SK-N-SH (cell line): Measurements from ENCODE around the gene TANGO6. TPM values are rescaled to one million over a fixed set of nuclear protein-coding genes. Genes with fewer than 3 reads are reported as not detected.

ENCODE experiments used
- CTCF ChIA-PET: fragments of 300-600, 350-600 bp; formaldehyde crosslinking; extraction: SDS; loops from one replicate; lab custom pipeline; 2021; lab: Yijun Ruan, JAX
- POLR2A ChIA-PET: fragments of 350-600 bp; sonication (Branson Sonifier 250); formaldehyde crosslinking; extraction: SDS; loops from one replicate; lab custom pipeline; 2020; ENCODE audit warnings: antibody characterized with exemption, inconsistent platforms; lab: Yijun Ruan, JAX
- DNase-seq: peaks from one replicate; pipeline ENCODE4 v3.0.0; 2012
- H2AFZ ChIP-seq: fragments of 200-600 bp; sonication (generic); 2 replicates; pipeline ENCODE4 v1.8.1; 2016; ENCODE audit warnings: antibody characterized with exemption, mild to moderate bottlenecking, low read depth
- H3F3A ChIP-seq: fragments of 200-600 bp; sonication (generic); replicated peaks from 2 replicates; pipeline ENCODE3; 2016; ENCODE audit warnings: antibody characterized with exemption, mild to moderate bottlenecking; ENCODE audit not compliant: insufficient read depth
- H3K27ac ChIP-seq, 2 experiments: fragments of 200-500 bp in 1 of 2; fragments of 200-600 bp in 1 of 2; sonication (Bioruptor generic) in 1 of 2; sonication (generic), shearing (Covaris generic) in 1 of 2; 2 replicates each; pipeline versions ENCODE4 v1.5.1 to v1.6.1; 2014 to 2016; ENCODE audit warnings: low read depth in 2 of 2, inconsistent platforms in 1 of 2, low read length in 1 of 2, mild to moderate bottlenecking in 1 of 2, mixed read lengths in 1 of 2
- H3K27me3 ChIP-seq: fragments of 200-600 bp; sonication (generic), shearing (Covaris generic); 2 replicates; pipeline ENCODE4 v1.6.1; 2016; ENCODE audit warnings: mixed run types; ENCODE audit not compliant: insufficient read depth
- H3K36me3 ChIP-seq, 2 experiments: fragments of 200-500 bp in 1 of 2; fragments of 200-600 bp in 1 of 2; sonication (Bioruptor generic) in 1 of 2; sonication (generic) in 1 of 2; replicated peaks in 1 of 2; 2 replicates each; pipeline versions ENCODE3 to v1.5.1; 2014 to 2016; ENCODE audit warnings: low read length in 1 of 2, mild to moderate bottlenecking in 1 of 2; ENCODE audit not compliant: insufficient read depth in 2 of 2, control insufficient read depth in 1 of 2
- H3K4me1 ChIP-seq, 2 experiments: fragments of 200-500 bp in 1 of 2; fragments of 200-600 bp in 1 of 2; sonication (Bioruptor generic) in 1 of 2; sonication (generic), shearing (Covaris generic) in 1 of 2; 2 replicates each; pipeline versions ENCODE4 v1.5.1 to v1.6.1; 2014 to 2016; ENCODE audit warnings: low read depth in 1 of 2, low read length in 1 of 2, mixed run types in 1 of 2; ENCODE audit not compliant: insufficient read depth in 2 of 2, control insufficient read depth in 1 of 2
- H3K4me2 ChIP-seq: fragments of 200-600 bp; sonication (generic), shearing (Covaris generic); 2 replicates; pipeline ENCODE4 v1.6.1; 2017; ENCODE audit warnings: mixed run types
- H3K4me3 ChIP-seq, 2 experiments: fragments of 200-500 bp in 1 of 2; fragments of 200-600 bp in 1 of 2; sonication (Bioruptor generic) in 1 of 2; sonication (generic), shearing (Covaris generic) in 1 of 2; 2 replicates each; pipeline versions ENCODE4 v1.5.1 to v1.8.1; 2014 to 2016; ENCODE audit warnings: low read depth in 2 of 2, inconsistent platforms in 1 of 2, low read length in 1 of 2, mild to moderate bottlenecking in 1 of 2, mixed read lengths in 1 of 2, moderate library complexity in 1 of 2
- H3K79me2 ChIP-seq: fragments of 200-600 bp; sonication (generic); 2 replicates; pipeline ENCODE4 v1.8.1; 2017; ENCODE audit warnings: mild to moderate bottlenecking; ENCODE audit not compliant: insufficient read depth
- H3K9ac ChIP-seq: fragments of 200-600 bp; sonication (generic); 2 replicates; pipeline ENCODE4 v1.6.1; 2017; ENCODE audit warnings: mixed run types
- H3K9me2 ChIP-seq: fragments of 200-600 bp; sonication (generic); 2 replicates; pipeline ENCODE4 v1.6.1; 2017; ENCODE audit warnings: mixed run types
- H3K9me3 ChIP-seq: fragments of 200-600 bp; sonication (generic); 2 replicates; pipeline ENCODE4 v1.6.1; 2017; ENCODE audit warnings: mixed run types, mild to moderate bottlenecking, moderate library complexity
- H4K20me1 ChIP-seq: fragments of 200-600 bp; sonication (generic); 2 replicates; pipeline ENCODE4 v1.6.1; 2017; ENCODE audit warnings: mild to moderate bottlenecking, mixed run types; ENCODE audit not compliant: insufficient read depth
- ELF1 ChIP-seq: IDR thresholded peaks from 2 replicates; pipeline ENCODE4 v1.4.0; 2012
- EP300 ChIP-seq, 2 experiments: IDR thresholded peaks; 2 replicates each; pipeline versions ENCODE4 v1.4.0 to v1.6.1; 2012; ENCODE audit warnings: borderline replicate concordance in 1 of 2, low read depth in 1 of 2, low read length in 1 of 2
- FOXJ3 ChIP-seq: sonication (generic); formaldehyde crosslinking; IDR thresholded peaks from 2 replicates; pipeline ENCODE4 v1.5.1; 2020; ENCODE audit warnings: mild to moderate bottlenecking, missing genetic modification reagents
- GABPA ChIP-seq: IDR thresholded peaks from 2 replicates; pipeline ENCODE4 v1.4.0; 2012; ENCODE audit warnings: low read depth, mild to moderate bottlenecking
- GATA2 ChIP-seq: sonication (generic); formaldehyde crosslinking; IDR thresholded peaks from 2 replicates; pipeline ENCODE4 v1.5.0; 2020; ENCODE audit warnings: mild to moderate bottlenecking, missing genetic modification reagents
- MEF2A ChIP-seq: IDR thresholded peaks from 2 replicates; pipeline ENCODE4 v1.4.0; 2012; ENCODE audit warnings: low read depth, borderline replicate concordance
- MXI1 ChIP-seq: IDR thresholded peaks from 2 replicates; pipeline ENCODE4 v1.6.1; 2012; ENCODE audit warnings: mild to moderate bottlenecking, low read depth, low read length, improper control_type of control experiment
- NFIC ChIP-seq: IDR thresholded peaks from 2 replicates; pipeline ENCODE4 v1.4.0; 2012; ENCODE audit warnings: borderline replicate concordance
- RAD21 ChIP-seq: IDR thresholded peaks from 2 replicates; pipeline ENCODE4 v1.6.1; 2012; ENCODE audit warnings: mild to moderate bottlenecking, low read length
- RCOR1 ChIP-seq: fragments of 150-350 bp; IDR thresholded peaks from 2 replicates; pipeline ENCODE4 v1.6.1; 2017; ENCODE audit warnings: antibody characterized with exemption, low read length
- RFX5 ChIP-seq: IDR thresholded peaks from 2 replicates; pipeline ENCODE4 v1.6.1; 2012; ENCODE audit warnings: mild to moderate bottlenecking, improper control_type of control experiment, low read length
- RXRA ChIP-seq: IDR thresholded peaks from 2 replicates; pipeline ENCODE4 v1.4.0; 2012; ENCODE audit warnings: low read depth, mild to moderate bottlenecking, borderline replicate concordance
- SMC3 ChIP-seq: IDR thresholded peaks from 2 replicates; pipeline ENCODE4 v1.6.1; 2012; ENCODE audit warnings: low read depth, low read length, improper control_type of control experiment
- TCF12 ChIP-seq: IDR thresholded peaks from 2 replicates; pipeline ENCODE4 v1.4.0; 2012
- TEAD4 ChIP-seq: IDR thresholded peaks from 2 replicates; pipeline ENCODE4 v1.4.0; 2012; ENCODE audit warnings: mild to moderate bottlenecking, borderline replicate concordance; ENCODE audit not compliant: insufficient read depth
- YY1 ChIP-seq: IDR thresholded peaks from 2 replicates; pipeline ENCODE4 v1.4.0; 2012; ENCODE audit warnings: low read depth, mild to moderate bottlenecking
- WGBS: methylation state at CpG from one replicate; pipeline ENCODE4 v1.1.6; 2017; ENCODE audit warnings: low lambda C conversion rate; 5-methylcytosine and 5-hydroxymethylcytosine counted together
- polyA plus RNA-seq, 3 experiments: library from polyadenylated mRNA; depleted of rRNA; stranded (reverse); fragments of >200 nt; gene quantifications; 2 replicates each; pipeline ENCODE4 v1.2.3, GENCODE V29; 2012
- TF ChIP-seq, protein P1 (sequence below): IDR thresholded peaks from 2 replicates; pipeline ENCODE4 v1.6.1; 2012; ENCODE audit warnings: mild to moderate bottlenecking, low read depth, low read length, moderate library complexity
- TF ChIP-seq, protein P2 (sequence below): fragments of 150-350 bp; IDR thresholded peaks from 2 replicates; pipeline ENCODE4 v1.6.1; 2016; ENCODE audit warnings: mild to moderate bottlenecking, low read depth, low read length
- TF ChIP-seq, protein P3 (sequence below): IDR thresholded peaks from 2 replicates; pipeline ENCODE4; 2012
- TF ChIP-seq, protein P4 (sequence below): IDR thresholded peaks from 2 replicates; pipeline ENCODE4 v1.4.0; 2012; ENCODE audit warnings: low read depth, borderline replicate concordance

The TANGO6 gene
- polyA plus RNA-seq, 1 of the 3 experiments (the other 2 are of a cell fraction) = 5.5 TPM

DNA sequence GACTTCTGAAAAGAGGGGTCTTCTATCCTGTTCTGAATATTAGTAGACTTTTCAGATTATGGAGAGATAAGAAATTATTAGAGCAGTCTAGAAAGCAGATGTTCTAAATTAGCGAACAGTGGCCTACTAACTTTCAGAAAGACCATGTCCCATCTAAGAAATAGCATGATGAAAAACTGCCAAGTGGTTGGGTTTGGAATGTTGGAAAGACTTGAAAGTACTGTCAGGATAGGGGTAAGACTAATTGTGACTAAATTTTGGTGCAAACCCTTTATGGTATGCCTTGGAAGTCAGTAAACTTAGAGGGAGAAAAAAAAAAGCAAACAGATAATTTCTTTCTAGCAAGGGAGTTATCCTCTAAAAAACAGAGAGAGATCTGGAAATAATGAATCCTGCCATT is 41.1 kb downstream of the TANGO6 start:
- no peaks in the 10 kb centered on the region for H3F3A ChIP-seq
- no peak overlapping the region for H3K4me2 ChIP-seq
- H3K9me3 ChIP-seq = no peaks in the 10 kb centered on the region
- H3K4me3 ChIP-seq = no peak overlapping the region
- H4K20me1 ChIP-seq = no peaks in the 10 kb centered on the region
- no peak for DNase-seq
- H3K27me3 ChIP-seq = no peaks in the 10 kb centered on the region
- 100% methylated on average over 1 of the region's 1 CpG for WGBS
- H3K27ac ChIP-seq = no peak overlapping the region
- no peak overlapping the region for H3K9ac ChIP-seq
- H3K9me2 ChIP-seq = no peaks in the 10 kb centered on the region
- no peaks in the 10 kb centered on the region for H3K4me1 ChIP-seq
- POLR2A ChIA-PET = no interaction called here
- H2AFZ ChIP-seq = no peak overlapping the region
- no peak for TF ChIP-seq TEAD4
- no peak for TF ChIP-seq NFIC
- TF ChIP-seq, protein P1, sequence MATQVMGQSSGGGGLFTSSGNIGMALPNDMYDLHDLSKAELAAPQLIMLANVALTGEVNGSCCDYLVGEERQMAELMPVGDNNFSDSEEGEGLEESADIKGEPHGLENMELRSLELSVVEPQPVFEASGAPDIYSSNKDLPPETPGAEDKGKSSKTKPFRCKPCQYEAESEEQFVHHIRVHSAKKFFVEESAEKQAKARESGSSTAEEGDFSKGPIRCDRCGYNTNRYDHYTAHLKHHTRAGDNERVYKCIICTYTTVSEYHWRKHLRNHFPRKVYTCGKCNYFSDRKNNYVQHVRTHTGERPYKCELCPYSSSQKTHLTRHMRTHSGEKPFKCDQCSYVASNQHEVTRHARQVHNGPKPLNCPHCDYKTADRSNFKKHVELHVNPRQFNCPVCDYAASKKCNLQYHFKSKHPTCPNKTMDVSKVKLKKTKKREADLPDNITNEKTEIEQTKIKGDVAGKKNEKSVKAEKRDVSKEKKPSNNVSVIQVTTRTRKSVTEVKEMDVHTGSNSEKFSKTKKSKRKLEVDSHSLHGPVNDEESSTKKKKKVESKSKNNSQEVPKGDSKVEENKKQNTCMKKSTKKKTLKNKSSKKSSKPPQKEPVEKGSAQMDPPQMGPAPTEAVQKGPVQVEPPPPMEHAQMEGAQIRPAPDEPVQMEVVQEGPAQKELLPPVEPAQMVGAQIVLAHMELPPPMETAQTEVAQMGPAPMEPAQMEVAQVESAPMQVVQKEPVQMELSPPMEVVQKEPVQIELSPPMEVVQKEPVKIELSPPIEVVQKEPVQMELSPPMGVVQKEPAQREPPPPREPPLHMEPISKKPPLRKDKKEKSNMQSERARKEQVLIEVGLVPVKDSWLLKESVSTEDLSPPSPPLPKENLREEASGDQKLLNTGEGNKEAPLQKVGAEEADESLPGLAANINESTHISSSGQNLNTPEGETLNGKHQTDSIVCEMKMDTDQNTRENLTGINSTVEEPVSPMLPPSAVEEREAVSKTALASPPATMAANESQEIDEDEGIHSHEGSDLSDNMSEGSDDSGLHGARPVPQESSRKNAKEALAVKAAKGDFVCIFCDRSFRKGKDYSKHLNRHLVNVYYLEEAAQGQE = no peak
- TF ChIP-seq, protein P2, sequence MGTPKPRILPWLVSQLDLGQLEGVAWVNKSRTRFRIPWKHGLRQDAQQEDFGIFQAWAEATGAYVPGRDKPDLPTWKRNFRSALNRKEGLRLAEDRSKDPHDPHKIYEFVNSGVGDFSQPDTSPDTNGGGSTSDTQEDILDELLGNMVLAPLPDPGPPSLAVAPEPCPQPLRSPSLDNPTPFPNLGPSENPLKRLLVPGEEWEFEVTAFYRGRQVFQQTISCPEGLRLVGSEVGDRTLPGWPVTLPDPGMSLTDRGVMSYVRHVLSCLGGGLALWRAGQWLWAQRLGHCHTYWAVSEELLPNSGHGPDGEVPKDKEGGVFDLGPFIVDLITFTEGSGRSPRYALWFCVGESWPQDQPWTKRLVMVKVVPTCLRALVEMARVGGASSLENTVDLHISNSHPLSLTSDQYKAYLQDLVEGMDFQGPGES = no peak
- TF ChIP-seq TCF12 = no peak
- no peak for TF ChIP-seq RCOR1
- TF ChIP-seq, protein P3, sequence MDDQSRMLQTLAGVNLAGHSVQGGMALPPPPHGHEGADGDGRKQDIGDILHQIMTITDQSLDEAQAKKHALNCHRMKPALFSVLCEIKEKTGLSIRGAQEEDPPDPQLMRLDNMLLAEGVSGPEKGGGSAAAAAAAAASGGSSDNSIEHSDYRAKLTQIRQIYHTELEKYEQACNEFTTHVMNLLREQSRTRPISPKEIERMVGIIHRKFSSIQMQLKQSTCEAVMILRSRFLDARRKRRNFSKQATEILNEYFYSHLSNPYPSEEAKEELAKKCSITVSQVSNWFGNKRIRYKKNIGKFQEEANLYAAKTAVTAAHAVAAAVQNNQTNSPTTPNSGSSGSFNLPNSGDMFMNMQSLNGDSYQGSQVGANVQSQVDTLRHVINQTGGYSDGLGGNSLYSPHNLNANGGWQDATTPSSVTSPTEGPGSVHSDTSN = no peak
- no peak for TF ChIP-seq SMC3
- TF ChIP-seq GABPA = no peak
- no peak for TF ChIP-seq YY1
- TF ChIP-seq FOXJ3 (CRISPR knock-in tag) = no peak
- TF ChIP-seq RFX5 = no peak
- TF ChIP-seq MEF2A = no peak
- TF ChIP-seq EP300 (IDR thresholded peaks at IDR 0.05; ENCODE audit: borderline replicate concordance in 1 of 2, low read depth in 1 of 2, low read length in 1 of 2) = no peak
- TF ChIP-seq RXRA = no peak
- TF ChIP-seq RAD21 = no peak
- TF ChIP-seq GATA2 (CRISPR knock-in tag) = no peak
- TF ChIP-seq, protein P4, sequence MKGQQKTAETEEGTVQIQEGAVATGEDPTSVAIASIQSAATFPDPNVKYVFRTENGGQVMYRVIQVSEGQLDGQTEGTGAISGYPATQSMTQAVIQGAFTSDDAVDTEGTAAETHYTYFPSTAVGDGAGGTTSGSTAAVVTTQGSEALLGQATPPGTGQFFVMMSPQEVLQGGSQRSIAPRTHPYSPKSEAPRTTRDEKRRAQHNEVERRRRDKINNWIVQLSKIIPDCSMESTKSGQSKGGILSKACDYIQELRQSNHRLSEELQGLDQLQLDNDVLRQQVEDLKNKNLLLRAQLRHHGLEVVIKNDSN = no peak
- no peak for TF ChIP-seq ELF1
- no peak for TF ChIP-seq MXI1
- no peaks in the 10 kb centered on the region for H3K79me2 ChIP-seq
- H3K36me3 ChIP-seq = peaks cover 0 to 10% of the 10 kb centered on the region in 2 experiments
- CTCF ChIA-PET = interaction anchor here (1.0 kb wide), 1 partner anchor 21 kb away, joined by 4 read pairs; no protein-coding TSS in a partner anchor
